D341Med (cell line): ENCODE data around the gene KPNA1.

Experiments
- DNase-seq: peaks from one replicate; pipeline ENCODE4 v3.0.0; 2012; ENCODE audit warnings: low spot score

Gene KPNA1

GRCh38 chr3:122514123-122515019 lies at the start of gene KPNA1:
Gene KPNA1, minus strand, starts transcription at chr3:122514939. Its CDS starts 18,374 bp downstream, at chr3:122496565.
- DNase-seq, result peak; percentile 98

DNA sequence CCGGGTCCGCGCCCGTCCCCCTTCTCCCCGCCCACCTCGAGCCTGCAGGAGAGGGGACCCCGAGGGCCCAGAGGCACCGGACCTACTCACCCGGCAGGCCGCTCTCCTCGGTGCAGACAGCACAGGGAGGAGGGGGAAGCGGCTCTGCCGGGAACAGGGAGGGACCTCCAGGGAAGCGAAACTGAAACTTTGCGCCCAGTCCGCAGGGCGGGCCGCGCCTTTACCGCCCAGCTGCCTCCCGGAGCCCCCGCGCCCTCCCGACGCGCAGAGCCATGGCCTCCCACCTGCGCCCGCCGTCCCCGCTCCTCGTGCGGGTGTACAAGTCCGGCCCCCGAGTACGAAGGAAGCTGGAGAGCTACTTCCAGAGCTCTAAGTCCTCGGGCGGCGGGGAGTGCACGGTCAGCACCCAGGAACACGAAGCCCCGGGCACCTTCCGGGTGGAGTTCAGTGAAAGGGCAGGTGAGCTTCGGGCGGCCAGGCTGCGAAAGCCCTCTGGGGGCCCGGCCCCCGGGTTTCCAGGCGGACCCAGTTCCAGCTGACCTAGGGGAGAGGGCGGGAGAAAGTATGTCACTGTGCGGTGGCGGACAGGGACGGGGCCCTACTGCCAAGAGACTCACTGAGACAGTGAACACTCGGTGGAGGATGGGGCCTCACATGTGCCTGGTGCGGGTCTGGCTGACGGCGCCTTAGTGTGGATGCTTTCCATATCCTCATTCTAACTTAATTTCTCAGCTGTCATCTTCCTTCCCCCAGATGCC lies 49.6 kb upstream of the KPNA1 start, which contains the start of the genes DTX3L and PARP9:
DTX3L (plus strand) TSS at position 184 of the 758 bp plus-strand sequence; CDS start at position 273, 89 bp downstream.
PARP9 (minus strand) TSS at position 146 of the 758 bp plus-strand sequence. CDS start 4,680 bp downstream, outside the sequence.
- DNase-seq, result peak; percentile 39

DNA sequence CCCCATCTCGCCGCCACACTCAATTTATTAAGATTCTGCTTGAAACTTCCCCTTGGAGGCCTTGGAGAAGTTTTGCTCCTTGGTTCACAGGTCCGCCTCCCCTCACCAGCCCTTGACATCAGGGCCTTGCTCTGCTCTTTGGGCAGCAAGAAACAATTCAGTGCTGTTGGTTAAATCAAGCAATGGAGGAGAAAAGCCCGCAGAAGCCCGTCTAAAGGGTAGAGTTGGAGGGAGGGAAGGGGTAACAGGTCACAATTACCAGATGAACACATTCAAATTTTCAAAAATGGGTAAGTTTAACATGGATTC lies 48.9 kb upstream of the KPNA1 start:
- no peak for DNase-seq

- DNase-seq, result no peak
Measured at GRCh38 chr3:122562923-122563716, 48.4 kb upstream of the KPNA1 start.

DNA sequence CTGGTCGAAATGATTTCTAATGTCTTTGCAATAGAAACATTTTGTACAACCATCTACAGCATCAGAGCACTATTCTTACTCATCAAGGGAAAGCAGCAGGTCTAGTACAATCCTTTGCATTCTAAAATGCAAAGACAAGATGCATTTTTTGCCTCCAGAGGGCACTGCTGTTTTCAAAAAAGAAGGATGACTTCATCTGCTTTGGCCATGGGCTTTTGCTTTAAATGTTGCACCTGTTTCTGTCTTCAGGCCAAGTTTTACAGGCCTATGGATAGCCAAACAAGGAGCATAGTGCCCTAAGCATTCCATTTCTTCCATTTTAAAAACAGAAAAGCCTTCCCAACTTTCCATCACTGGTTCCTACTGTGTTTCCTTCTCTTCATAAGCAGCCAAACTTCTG lies 45.9 kb upstream of the KPNA1 start:
- DNase-seq, result peak; percentile 49

GRCh38 chr3:122559906-122560305 lies 45.2 kb upstream of the KPNA1 start:
- no peak for DNase-seq

- DNase-seq, result no peak
Measured at GRCh38 chr3:122558605-122559004, 43.9 kb upstream of the KPNA1 start.

DNA sequence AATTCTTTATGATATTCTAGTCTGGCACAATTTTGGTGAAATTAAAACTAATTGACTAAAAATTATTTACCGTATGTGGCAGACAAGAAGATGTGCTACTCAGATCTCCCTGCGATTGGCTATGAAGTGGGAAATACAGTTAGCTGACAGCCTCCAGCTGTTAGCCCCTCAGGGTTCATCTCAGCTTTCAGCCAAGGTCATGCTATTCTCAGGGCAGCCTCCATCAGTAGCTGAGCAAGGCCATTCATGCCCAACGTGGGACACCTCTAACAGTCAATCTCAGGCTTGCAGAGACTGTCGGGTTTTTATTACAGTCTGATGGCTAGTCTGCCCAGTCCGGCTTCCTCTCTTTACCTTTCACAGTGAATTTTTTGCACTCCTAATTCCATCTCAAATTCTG lies 42.6 kb upstream of the KPNA1 start:
- DNase-seq, result no peak

GRCh38 chr3:122555275-122556071 lies 40.7 kb upstream of the KPNA1 start:
- no peak for DNase-seq

DNA sequence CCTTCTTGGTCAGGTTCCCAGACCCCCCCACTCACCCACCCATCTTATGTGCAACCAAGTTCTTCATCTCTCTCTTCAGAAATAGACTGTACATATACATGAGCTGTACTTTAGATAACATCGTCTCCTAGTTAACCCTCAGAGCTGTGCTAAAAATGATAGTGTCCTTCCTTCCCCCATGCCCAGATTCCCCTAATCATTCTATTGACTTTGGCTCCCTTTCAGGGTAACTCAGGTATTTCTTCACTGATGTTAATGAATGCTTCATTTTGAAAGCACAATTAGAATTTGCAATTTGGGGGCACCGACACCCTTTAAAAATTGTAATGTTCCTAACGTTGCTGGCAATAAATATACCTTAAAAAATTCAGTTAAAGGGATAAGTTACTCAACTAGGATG lies 38.4 kb upstream of the KPNA1 start:
- DNase-seq, result no peak

DNA sequence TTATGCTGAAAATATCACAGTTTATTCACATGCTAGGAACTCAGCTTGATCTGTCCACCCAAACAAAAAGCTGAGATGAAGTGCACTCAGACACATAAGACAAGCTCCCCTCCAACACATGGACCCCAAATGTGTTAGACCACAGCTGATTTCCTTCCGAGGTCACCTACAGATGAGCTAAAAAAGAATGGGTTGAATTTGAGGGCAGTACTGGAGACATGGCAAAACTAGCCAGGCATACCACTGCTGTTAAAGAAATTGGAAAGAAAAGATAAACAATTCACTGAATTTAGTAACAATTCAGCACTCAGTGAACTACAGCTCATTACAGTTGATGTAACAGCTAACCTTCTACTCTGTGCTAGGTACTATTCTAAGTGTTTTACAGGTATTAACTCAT lies 33.9 kb upstream of the KPNA1 start:
- no peak for DNase-seq

DNA sequence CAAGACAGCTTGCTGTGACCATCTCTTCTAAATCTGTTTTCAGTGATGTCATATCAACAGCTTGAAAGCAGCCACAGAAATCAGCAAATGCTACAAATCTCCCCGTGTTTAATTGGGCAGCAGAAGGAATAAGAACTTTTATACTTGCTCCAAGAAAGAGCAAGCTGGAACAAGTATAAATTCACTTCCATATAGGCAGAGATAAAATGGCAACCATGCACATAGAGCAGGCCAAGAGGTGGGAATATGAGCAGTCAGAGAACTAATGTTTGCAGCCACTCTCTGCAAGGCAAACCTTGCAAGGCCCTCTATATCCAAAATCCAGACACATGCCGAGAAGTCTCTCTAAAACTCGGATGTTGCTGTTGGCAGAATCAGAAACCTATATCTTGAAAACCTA lies 33.3 kb upstream of the KPNA1 start:
- DNase-seq, result no peak

DNA sequence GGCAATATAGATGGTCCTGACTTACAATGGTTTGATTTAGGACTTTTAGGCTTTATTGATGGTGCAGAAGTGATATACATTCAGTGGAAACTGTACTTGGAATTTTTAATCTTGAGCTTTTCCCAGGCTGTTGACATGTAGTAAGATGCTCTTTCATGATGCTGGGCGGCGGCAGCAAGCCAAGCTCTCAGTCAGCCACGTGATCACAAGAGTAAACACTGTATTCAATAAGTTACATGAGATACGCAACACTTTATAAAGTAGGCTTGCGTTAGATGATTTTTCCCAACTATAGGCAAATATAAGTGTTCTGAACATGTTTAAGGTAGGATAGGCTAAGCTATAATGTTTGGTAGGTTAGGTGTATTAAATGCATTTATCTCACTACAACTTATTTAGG lies 31.4 kb upstream of the KPNA1 start:
- DNase-seq, result no peak

- no peak for DNase-seq
Measured at GRCh38 chr3:122538956-122539490, 24.3 kb upstream of the KPNA1 start.

DNA sequence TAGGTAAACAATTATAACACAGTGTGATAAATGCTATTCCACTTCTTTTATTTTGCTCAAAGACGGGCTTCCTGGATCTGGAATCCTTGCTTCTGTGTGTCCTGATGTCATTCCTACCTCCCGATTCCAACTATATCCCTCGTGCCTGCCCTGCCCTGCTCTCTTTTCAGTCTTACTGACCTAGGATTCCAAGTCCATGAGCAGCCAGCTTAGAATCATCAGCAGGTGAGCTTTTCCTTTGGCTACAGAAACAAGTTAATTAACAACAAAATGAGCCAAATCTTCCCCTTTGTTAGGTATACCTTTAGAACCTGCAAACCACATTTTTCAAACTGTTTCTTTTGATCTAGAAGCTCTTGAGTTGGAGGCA lies 21.9 kb upstream of the KPNA1 start:
- DNase-seq, result no peak

- no peak for DNase-seq
Measured at GRCh38 chr3:122535964-122536631, 21.4 kb upstream of the KPNA1 start.

DNA sequence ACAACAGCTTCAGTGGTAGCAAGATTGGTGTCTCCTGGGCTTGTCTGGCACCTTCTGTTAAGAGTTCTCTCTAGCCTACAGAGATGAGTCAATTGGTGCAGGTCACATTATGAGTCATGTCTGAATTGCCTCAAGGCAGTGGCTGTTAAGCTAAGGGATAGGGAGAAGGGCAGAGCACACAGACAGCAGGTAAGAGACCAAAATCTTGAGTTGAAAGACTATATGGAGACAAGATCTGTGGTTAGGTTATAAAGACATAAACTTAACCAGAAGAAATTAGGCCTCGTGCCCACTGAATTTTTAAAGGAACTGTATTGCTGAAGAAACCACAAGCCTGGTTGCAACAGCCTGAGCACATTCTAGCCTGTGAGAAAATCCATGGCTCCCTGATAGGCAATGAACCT lies 19.2 kb upstream of the KPNA1 start:
- no peak for DNase-seq

DNA sequence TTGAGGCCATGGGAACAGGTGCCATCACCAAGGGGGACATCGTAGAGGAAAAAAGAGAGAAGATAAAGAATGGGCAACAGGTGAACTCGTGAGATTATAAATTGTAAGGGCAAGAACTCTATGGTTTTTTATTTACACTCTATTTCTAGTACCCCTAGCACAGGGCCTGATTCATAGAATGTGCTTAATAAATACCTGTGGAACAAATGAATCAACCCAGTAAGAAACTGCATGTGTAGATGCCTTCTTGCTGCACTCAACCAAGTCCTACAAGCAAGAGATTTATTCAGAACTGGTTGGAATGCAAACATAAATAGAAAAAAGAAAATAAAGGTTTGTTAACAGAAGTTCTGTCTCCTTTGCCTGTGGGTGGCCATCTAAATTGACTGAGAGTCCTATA lies 18.7 kb upstream of the KPNA1 start:
- no peak for DNase-seq

- DNase-seq, result no peak
Measured at GRCh38 chr3:122530164-122530563, 15.4 kb upstream of the KPNA1 start.

GRCh38 chr3:122523317-122523716 lies 8.6 kb upstream of the KPNA1 start:
- DNase-seq, result no peak

DNA sequence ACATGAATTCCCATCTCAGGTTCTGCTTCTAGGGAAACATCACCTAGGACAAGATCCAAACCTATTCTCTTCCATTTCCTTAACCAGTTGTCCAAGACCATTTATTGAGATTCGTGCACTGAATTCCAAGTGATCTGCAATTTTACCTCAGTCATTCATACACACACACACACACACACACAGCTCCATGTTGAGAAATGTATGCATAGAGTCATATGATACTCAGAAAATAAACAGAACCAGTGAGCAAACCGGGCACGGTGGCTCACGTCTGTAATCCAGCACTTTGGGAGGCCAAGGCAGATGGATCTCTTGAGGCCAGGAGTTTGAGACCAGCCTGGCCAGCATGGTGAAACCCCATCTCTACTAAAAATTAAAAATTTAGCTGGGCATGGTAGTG lies 6.1 kb upstream of the KPNA1 start:
- DNase-seq, result no peak
